Measurements from ENCODE around the gene RPN1. TPM values are rescaled to one million over a fixed set of nuclear protein-coding genes. Genes with fewer than 3 reads are reported as not detected.

RPN1 gene
- total RNA-seq, 2 experiments from 2014 or later, result 190 to 192 TPM

DNA sequence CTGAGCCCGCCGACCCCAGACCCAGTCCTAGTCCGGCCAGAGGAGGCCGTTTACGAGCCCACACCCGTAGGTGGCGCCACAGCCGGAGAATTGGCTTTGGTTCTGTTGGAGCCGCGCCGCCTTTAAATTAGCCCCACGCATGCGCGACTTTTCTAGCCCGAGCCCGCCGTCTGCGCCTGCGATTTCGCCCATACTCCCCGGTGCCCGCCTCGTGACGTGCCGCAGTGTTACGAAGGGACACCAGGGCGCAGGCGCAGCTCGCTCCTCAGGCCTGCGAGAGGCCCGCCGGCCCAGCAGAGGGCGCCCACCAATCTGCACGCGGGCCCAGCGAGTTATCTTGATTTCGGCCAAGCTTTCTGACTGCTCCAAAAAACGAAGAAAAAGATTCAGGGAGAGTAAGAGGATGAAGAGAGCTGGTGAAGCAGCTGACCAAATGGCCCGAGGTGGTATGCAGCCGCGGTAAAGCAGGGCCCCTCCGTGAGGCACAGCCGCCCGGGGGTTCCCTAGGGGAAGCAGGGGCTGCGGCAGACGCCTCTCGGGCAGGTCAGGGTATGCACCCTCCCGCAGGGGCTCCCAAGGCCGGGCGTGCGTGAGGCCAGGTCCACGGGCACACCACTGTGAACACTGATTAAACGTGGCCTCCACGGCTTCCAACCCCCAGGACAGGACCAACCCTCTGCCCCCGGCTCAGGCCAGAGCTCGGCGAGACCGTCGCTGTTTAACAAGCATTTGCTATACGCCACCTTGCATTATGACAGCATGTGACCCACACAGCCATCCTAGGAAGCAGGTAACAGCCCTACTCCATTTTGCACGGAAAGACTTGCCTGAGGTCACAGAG lies 32.8 kb downstream of the RPN1 start:
- Mint-ChIP-seq H3K9me3 (no peaks in the 10 kb centered on the region), H3K4me1 (peaks cover 51% of the 10 kb centered on the region), H3K36me3 (ENCODE audit: low read depth) (peaks cover 50% of the 10 kb centered on the region), H3K27ac (peak overlapping the region; percentile 88), H3K4me3 (peak overlapping the region; percentile 94), H3K27me3 (no peaks in the 10 kb centered on the region)
- POLR2A ChIA-PET, result interaction anchor here (0.8 to 1.7 kb wide), 11 partner anchors 22 to 698 kb away, joined by 3 to 19 read pairs (median 5); partner anchors contain the start of genes ACAD9 and RPN1
- CTCF ChIA-PET, result interaction anchor here (0.5 to 2.1 kb wide), 46 partner anchors 8 to 632 kb away, joined by 3 to 24 read pairs (median 4); partner anchors contain the start of genes ACAD9, COPG1 and RPN1
- DNase-seq, result peak; percentile 99

- CTCF ChIA-PET, result interaction anchor here (0.7 to 2.1 kb wide), 40 partner anchors 8 to 632 kb away, joined by 3 to 24 read pairs (median 4); partner anchors contain the start of genes ACAD9, COPG1 and RPN1
- Mint-ChIP-seq H3K27me3 (no peaks in the 10 kb centered on the region), H3K9me3 (no peaks in the 10 kb centered on the region), H3K36me3 (ENCODE audit: low read depth) (peaks cover 45% of the 10 kb centered on the region), H3K27ac (peak overlapping the region; percentile 88), H3K4me3 (peak overlapping the region; percentile 94), H3K4me1 (peaks cover 49% of the 10 kb centered on the region)
- DNase-seq, result no peak
- POLR2A ChIA-PET, result interaction anchor here (0.8 to 1.7 kb wide), 10 partner anchors 30 to 699 kb away, joined by 3 to 19 read pairs (median 6); partner anchors contain the start of genes ACAD9 and RPN1
These were observed 33.4 kb downstream of the RPN1 start for GRCh38 chr3:128617270-128617556.

GRCh38 chr3:128616516-128617269 lies 33.9 kb downstream of the RPN1 start:
- H3K36me3 Mint-ChIP-seq (ENCODE audit: low read depth), result peaks cover 40% of the 10 kb centered on the region

GRCh38 chr3:128614076-128614475 lies 36.5 kb downstream of the RPN1 start:
- no peak overlapping the region for H3K4me3 Mint-ChIP-seq
- ChIA-PET CTCF (interaction anchor here (1.1 to 1.9 kb wide), 3 partner anchors 41 to 232 kb away, joined by 4 to 6 read pairs (median 6); no protein-coding TSS in a partner anchor), POLR2A (no interaction called here)
- no peaks in the 10 kb centered on the region for H3K27me3 Mint-ChIP-seq
- no peak for DNase-seq
- H3K4me1 Mint-ChIP-seq, result peaks cover 23% of the 10 kb centered on the region
- H3K27ac Mint-ChIP-seq, result no peak overlapping the region
- H3K9me3 Mint-ChIP-seq, result no peaks in the 10 kb centered on the region
- peaks cover 15% of the 10 kb centered on the region for H3K36me3 Mint-ChIP-seq (ENCODE audit: low read depth)

More at GRCh38 chr3:128616516-128617269, 33.9 kb downstream of the RPN1 start:
- Mint-ChIP-seq H3K27me3 (no peaks in the 10 kb centered on the region), H3K4me1 (peaks cover 46% of the 10 kb centered on the region), H3K27ac (peak overlapping the region; percentile 88), H3K4me3 (peak overlapping the region; percentile 94), H3K9me3 (no peaks in the 10 kb centered on the region)
- no peak for DNase-seq
- POLR2A ChIA-PET, result interaction anchor here (1.1 to 1.7 kb wide), 3 partner anchors 11 to 64 kb away, joined by 3 to 19 read pairs (median 16); partner anchors contain the start of gene RPN1
- CTCF ChIA-PET, result interaction anchor here (0.6 to 2.1 kb wide), 22 partner anchors 9 to 504 kb away, joined by 3 to 24 read pairs (median 4); partner anchors contain the start of genes ACAD9 and RPN1

DNA sequence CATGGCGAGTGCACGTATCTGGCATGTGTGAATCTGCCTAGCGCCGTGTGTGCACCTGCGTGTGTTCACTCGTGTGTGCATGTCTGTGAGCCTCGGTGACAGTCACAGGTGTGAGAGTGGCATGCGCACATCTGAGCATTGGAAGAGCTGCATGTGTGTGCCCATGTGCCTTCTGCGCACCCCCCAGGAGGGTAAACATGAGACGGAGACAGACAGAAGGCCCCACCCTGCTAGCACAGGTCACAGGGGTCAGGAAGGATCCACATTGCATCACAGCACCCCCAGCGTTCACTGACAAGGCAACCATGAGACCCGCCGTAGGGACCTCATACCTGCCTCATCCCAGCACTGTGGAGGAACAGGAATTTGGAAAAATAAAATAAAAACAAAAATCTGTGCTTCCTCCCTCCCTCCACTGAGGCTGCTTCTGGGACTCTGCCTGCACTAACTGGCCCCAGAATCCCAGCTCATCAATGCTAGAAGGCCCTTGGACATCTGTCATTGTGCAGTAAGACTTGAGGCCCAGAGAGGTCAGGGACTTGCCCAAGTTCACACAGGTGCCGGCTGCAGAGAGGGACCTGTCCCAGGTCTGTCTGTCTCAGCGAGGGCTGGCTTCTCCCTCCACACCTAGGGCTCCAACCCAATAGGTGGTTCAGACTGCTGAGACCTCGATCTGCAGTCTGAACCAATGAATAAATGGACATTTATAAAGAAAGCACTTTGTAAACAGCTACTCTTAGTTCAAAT lies 37.4 kb downstream of the RPN1 start:
- Mint-ChIP-seq H3K27ac (no peak overlapping the region), H3K27me3 (no peaks in the 10 kb centered on the region), H3K4me1 (peaks cover 17% of the 10 kb centered on the region), H3K4me3 (no peak overlapping the region), H3K36me3 (ENCODE audit: low read depth) (peaks cover 7% of the 10 kb centered on the region), H3K9me3 (no peaks in the 10 kb centered on the region)
- no peak for DNase-seq
- POLR2A ChIA-PET, result no interaction called here
- CTCF ChIA-PET, result interaction anchor here (1.1 to 1.5 kb wide), 2 partner anchors 40 to 233 kb away, joined by 4 to 6 read pairs; no protein-coding TSS in a partner anchor

GRCh38 chr3:128610451-128611070 lies 40.1 kb downstream of the RPN1 start:
- DNase-seq, result no peak
- Mint-ChIP-seq H3K27ac (no peak overlapping the region), H3K36me3 (ENCODE audit: low read depth) (no peaks in the 10 kb centered on the region), H3K4me1 (peaks cover 2% of the 10 kb centered on the region), H3K4me3 (no peak overlapping the region), H3K27me3 (peaks cover 2% of the 10 kb centered on the region), H3K9me3 (no peaks in the 10 kb centered on the region)
- POLR2A ChIA-PET, result no interaction called here
- CTCF ChIA-PET, result no interaction called here

- ChIA-PET POLR2A (interaction anchor here (0.7 kb wide), 1 partner anchor 9 kb away, joined by 3 read pairs; no protein-coding TSS in a partner anchor), CTCF (interaction anchor here (0.6 to 2.2 kb wide), 14 partner anchors 9 to 514 kb away, joined by 3 to 12 read pairs (median 4); no protein-coding TSS in a partner anchor)
- Mint-ChIP-seq H3K9me3 (no peaks in the 10 kb centered on the region), H3K4me1 (peaks cover 2% of the 10 kb centered on the region), H3K27me3 (peaks cover 2% of the 10 kb centered on the region), H3K27ac (no peak overlapping the region), H3K4me3 (no peak overlapping the region), H3K36me3 (ENCODE audit: low read depth) (no peaks in the 10 kb centered on the region)
- DNase-seq, result no peak
These were observed 41.3 kb downstream of the RPN1 start for GRCh38 chr3:128609294-128609693.

DNA sequence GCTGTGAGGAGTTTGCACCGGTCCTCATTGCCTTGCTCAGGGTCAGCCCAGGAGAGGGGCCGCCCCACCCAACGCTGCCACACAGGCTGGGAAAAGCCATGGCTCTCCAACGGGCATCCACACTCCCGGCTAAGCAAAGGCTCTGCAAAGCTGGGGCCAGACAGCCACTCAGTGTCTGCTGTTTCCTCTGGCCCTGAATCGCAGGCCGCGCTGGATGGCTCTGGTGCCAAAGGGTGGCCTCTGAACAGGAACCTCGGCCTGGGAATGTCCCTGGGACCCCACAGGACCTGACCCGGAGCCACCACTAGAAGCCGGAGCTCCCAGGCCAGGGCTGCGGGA lies 42.9 kb downstream of the RPN1 start:
- Mint-ChIP-seq H3K27me3 (peaks cover 2% of the 10 kb centered on the region), H3K4me1 (peaks cover 2% of the 10 kb centered on the region), H3K27ac (no peak overlapping the region), H3K9me3 (no peaks in the 10 kb centered on the region), H3K36me3 (ENCODE audit: low read depth) (no peaks in the 10 kb centered on the region), H3K4me3 (no peak overlapping the region)
- CTCF ChIA-PET, result interaction anchor here (0.6 to 2.2 kb wide), 8 partner anchors 9 to 182 kb away, joined by 3 to 11 read pairs (median 4); no protein-coding TSS in a partner anchor
- POLR2A ChIA-PET, result no interaction called here
- DNase-seq, result no peak

DNA sequence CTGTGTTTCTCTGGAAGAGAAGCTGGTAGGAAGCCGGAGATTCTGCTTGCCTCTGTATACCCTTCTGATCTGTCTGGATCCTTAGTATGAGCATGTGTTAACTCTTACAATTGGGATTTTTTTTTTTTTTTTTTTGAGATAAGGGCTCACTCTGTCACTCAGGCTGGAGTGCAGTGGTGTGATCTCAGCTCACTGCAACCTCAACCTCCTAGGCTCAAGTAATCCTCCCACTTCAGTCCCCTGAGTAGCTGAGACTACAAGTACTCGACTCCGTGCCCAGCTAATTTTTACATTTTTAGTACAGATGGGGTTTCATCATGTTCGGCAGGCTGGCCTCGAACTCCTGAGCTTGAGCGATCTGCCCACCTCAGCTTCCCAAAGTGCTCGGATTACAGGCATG lies 44.5 kb downstream of the RPN1 start:
- H3K27me3 Mint-ChIP-seq, result peaks cover 2% of the 10 kb centered on the region
- no peaks in the 10 kb centered on the region for H3K9me3 Mint-ChIP-seq
- CTCF ChIA-PET, result interaction anchor here (1.2 to 1.5 kb wide), 2 partner anchors 33 to 179 kb away, joined by 5 to 6 read pairs; no protein-coding TSS in a partner anchor
- peaks cover 2% of the 10 kb centered on the region for H3K4me1 Mint-ChIP-seq
- no peak overlapping the region for H3K4me3 Mint-ChIP-seq
- POLR2A ChIA-PET, result interaction anchor here (0.9 kb wide), 1 partner anchor 10 kb away, joined by 3 read pairs; no protein-coding TSS in a partner anchor
- no peaks in the 10 kb centered on the region for H3K36me3 Mint-ChIP-seq (ENCODE audit: low read depth)
- H3K27ac Mint-ChIP-seq, result no peak overlapping the region
- DNase-seq, result no peak

DNA sequence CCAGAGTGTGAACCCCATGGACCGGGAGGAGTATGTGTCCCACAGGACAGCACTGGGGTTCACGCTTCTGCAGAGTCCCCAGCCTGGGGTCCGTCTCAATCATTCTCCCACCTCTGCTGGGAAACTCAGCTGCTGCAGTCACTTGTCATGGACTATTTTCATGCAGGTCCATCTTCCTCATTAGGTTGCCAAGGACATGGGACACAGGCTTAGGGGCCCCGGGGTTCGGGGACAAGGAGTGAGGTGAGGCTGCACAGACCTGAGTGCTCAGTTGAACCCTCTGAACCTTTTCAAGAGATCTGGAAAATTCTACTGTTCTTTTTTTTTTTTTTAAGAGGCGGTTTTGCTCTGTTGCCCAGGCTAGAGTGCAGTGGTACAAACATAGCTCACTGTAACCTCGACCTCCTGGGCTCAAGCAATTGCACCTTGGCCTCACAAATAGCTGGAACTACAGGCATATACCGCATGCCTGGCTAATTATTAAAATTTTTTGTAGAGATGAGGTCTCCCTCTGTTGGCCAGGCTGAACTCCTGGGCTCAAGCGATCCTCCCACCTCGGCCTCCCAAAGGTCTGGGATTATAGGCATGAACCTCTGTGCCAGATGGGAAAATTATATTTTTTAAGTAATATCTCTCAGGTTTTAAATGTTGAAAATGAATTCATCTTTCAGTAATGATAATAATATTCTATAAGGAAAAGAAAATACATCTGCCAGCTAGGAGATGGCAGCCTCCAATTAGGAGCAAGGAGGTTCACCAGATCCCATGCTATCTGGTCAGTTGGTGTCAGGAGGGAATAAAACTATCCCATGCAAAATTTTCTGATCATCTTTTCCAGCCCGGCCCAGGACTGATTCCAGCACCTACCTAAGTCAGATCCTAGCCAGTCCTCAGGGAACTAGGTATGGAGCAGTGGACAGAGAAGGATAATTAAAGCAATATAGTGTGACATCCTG lies 45.2 kb downstream of the RPN1 start:
- H3K27ac Mint-ChIP-seq, result no peak overlapping the region

More for the DNA sequence above, 45.2 kb downstream of the RPN1 start:
- Mint-ChIP-seq H3K9me3 (no peaks in the 10 kb centered on the region), H3K27me3 (peaks cover 2% of the 10 kb centered on the region), H3K4me3 (no peak overlapping the region), H3K36me3 (ENCODE audit: low read depth) (no peaks in the 10 kb centered on the region), H3K4me1 (peaks cover 2% of the 10 kb centered on the region)
- no peak for DNase-seq
- ChIA-PET POLR2A (interaction anchor here (0.9 kb wide), 1 partner anchor 11 kb away, joined by 3 read pairs; no protein-coding TSS in a partner anchor), CTCF (no interaction called here)

All from activated CD4-positive, alpha-beta memory T cell treated with anti-CD3 and anti-CD28 coated beads, Interleukin-2, amount 10 ng/mL, durations not matched to agents 7 days and 5 days (primary cell).